22Rv1 (cell line): ENCODE measurements around the gene EFCAB14.

Experiments used
- H3K27ac ChIP-seq: fragments of 450-650 bp; 2 replicates; pipeline ENCODE4 v1.5.1; 2017
- ZFX ChIP-seq: fragments of 450-650 bp; IDR thresholded peaks from 2 replicates; pipeline ENCODE4 v1.6.1; 2017; ENCODE audit warnings: antibody characterized with exemption, borderline replicate concordance
- TF ChIP-seq, protein P1 (sequence below): fragments of 450-650 bp; IDR thresholded peaks from 2 replicates; pipeline ENCODE4 v1.5.1; 2017; ENCODE audit warnings: mild to moderate bottlenecking

The EFCAB14 gene

DNA sequence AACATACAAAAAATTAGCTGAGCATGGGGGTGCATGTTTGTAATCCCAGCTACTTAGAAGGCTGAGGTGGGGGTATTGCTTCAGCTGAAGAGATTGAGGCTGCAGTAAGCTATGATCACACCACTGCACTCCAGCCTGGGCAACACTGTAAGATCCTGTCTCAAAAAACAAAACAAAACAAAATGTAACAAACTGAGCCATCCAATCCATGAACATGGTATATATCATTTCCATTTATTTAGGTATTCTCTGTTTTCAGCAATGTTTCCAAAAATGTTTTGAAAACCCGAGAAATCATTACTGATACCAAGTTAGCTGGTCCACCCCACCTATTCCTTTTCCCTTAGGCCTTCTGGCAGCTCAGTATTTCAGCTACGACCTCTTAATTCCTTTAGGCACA lies 69.2 kb downstream of the EFCAB14 start:
- no peak overlapping the region for H3K27ac ChIP-seq
- TF ChIP-seq ZFX = no peak
- TF ChIP-seq, protein P1, sequence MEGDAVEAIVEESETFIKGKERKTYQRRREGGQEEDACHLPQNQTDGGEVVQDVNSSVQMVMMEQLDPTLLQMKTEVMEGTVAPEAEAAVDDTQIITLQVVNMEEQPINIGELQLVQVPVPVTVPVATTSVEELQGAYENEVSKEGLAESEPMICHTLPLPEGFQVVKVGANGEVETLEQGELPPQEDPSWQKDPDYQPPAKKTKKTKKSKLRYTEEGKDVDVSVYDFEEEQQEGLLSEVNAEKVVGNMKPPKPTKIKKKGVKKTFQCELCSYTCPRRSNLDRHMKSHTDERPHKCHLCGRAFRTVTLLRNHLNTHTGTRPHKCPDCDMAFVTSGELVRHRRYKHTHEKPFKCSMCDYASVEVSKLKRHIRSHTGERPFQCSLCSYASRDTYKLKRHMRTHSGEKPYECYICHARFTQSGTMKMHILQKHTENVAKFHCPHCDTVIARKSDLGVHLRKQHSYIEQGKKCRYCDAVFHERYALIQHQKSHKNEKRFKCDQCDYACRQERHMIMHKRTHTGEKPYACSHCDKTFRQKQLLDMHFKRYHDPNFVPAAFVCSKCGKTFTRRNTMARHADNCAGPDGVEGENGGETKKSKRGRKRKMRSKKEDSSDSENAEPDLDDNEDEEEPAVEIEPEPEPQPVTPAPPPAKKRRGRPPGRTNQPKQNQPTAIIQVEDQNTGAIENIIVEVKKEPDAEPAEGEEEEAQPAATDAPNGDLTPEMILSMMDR = no peak

DNA sequence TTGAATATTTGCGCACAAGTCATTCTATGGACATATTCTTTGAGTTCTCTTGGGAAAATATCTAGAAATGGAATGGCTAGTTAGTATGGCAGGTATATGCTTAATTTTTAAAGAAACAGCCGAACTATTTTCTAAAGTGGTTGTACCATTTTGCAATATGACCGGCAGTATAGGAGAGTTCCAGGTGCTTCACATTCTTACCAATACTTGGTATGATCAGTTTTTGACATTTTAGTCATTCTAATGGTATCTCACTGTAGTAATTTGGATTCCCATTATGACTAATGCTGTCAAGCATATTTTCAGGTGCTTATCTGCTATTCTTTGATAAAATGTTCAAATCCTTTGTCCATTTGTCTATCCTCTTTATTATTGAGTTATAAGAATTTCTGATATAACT lies 71.3 kb downstream of the EFCAB14 start:
- H3K27ac ChIP-seq = no peak overlapping the region
- TF ChIP-seq ZFX = no peak
- TF ChIP-seq, protein P1 = no peak

DNA sequence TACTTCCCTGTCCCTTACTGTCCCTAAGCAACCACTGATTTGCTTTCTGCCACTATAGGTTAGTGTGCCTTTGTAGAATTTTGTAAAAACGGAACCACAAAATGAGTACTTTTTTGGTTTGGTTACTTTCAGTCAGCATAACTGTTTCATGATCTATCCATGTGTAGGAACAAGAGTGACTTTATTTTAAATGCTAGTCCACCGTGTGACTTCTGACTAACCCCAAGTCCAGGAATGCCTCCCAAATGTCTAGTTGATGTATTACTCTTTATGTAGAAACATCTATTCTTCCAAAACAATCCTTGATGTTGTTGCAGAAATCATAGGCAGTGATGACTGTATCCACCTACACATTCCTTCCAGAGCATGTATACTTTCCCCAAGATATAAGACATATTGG lies 72.1 kb downstream of the EFCAB14 start:
- no peak for TF ChIP-seq ZFX
- TF ChIP-seq, protein P1 = no peak
- H3K27ac ChIP-seq = no peak overlapping the region

DNA sequence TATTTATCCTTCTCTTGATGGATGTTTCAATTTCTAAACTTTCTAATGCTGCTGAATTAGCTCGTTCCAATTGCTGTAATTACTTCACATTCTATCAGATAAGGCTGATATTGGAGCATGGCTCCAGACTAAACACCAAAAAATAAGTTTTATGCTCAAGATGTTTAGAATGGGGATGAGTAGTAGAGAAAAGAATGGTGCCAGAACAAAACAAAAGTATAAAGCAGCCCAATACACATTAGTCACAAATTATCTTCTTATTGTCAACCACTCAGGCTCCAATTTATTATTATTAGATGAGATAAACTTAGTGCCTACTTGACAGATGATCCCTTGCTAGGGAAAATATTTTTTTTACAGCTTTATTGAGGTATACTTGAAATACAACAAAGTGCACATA lies 72.6 kb downstream of the EFCAB14 start:
- no peak for TF ChIP-seq ZFX
- H3K27ac ChIP-seq = no peak overlapping the region

DNA sequence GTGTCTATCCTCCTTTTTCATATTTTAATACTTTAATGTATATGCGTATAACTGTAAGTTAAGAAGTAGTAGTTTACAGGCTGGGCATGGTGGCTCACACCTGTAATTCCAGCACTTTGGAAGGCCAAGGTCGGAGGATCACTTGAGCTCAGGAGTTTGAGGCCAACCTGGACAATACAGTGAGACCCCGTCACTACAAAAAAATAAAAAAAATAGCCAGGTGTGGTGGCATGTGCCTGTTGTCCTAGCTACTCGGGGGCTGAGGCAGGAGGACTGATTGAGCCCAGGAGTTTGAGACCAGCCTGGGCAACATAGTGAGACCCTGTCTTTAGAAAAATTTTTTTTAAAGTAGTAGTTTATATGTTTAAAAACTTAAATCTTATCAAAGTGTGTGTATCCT lies 73.1 kb downstream of the EFCAB14 start:
- peak overlapping the region; percentile 94 for H3K27ac ChIP-seq
- TF ChIP-seq, protein P1 = no peak
- TF ChIP-seq ZFX = no peak

DNA sequence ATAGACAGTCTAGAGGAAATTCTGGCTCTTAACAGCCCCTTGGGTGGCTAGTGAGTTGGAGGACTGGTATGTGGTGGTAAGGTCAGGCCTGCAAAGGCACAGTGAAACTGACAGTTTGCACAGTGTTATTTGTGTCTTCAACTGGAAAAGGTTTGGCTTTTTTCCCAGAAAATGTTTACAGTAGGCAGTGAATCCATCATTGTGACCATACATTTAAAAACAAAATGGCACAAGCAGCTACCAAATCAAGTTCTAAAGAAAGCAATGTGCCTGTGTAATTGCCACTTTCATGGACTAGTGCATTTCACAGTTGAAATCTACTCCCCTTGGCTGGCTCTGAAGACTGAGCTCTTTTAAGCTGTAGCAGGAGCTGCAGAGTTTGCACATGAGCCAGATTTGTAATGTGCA lies 75.5 kb downstream of the EFCAB14 start:
- H3K27ac ChIP-seq = peak overlapping the region; percentile 94
- no peak for TF ChIP-seq ZFX
- TF ChIP-seq, protein P1 = no peak

DNA sequence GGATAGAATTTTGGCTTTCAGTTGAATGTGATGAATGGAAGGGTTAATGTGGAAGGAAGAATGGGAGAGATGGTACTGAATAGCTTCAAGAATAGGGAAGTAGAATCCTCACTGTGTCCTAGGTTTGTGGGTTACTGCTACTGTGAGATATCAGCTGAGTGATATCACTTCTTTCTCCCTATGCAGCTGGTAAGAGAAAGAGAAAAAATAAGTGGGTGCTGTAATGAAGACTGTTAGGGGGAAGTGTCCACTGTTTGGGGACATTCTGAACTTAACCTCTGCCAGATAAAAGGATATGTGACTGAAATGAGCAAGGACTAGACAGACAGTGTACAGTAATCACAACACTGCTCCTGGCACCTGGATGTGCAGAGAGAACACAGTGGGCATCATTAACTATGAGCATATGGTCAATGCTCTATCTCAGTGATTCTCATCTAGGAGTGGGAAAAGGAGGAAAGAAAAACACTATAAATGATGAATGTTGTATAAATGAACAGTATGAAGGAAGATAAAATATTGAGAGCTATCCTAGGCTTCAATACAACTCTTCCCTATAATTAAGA lies 76.7 kb downstream of the EFCAB14 start:
- H3K27ac ChIP-seq = peak overlapping the region; percentile 94
- no peak for TF ChIP-seq ZFX
- TF ChIP-seq, protein P1 = no peak

DNA sequence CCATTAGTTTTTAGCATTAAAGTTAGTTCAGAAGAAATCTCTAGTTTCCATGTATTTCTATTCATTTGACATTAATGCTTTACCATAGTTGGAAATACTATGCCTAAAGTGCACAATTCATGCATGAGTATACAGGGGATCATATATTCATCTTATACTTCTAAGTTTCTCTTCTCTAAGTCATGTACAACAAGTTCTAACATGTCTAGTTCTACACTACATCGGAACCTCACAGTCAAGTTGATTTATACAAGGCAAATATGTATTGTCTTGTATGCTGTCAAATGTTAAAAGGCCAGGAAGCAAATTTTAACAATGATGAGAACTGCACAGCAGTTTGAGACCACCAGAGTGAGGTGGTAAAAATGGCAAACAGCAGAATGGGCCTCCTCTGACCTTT lies 79.4 kb downstream of the EFCAB14 start:
- TF ChIP-seq, protein P1 = no peak
- TF ChIP-seq ZFX = no peak
- H3K27ac ChIP-seq = peak overlapping the region; percentile 94
